ENCODE results near the gene ATP8B3.

Gene ATP8B3

DNA sequence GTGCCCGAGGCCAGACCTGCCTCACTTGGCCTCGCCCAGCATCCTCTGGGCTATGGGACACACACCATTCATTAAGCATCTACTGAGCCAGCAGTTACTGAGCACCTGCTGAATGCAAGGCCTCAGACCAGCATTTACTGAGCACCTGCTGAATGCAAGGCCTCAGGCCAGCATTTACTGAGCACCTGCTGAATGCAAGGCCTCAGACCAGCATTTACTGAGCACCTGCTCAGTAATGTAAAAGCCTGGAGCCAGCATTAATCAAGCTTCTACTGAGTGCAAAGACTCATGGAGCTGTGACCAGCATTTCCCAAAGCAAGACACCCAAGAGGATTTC is 3.7 kb downstream of the ATP8B3 start:
- DNase-seq (ENCODE audit: extremely low read depth, insufficient read length): no peak
- Histone ChIP-seq H3K27me3 (replicated peaks; ENCODE audit: control insufficient read depth, insufficient read depth, low read length) (no peaks in the 10 kb centered on the region; the same call in 1 of the 2 replicates), H3K4me3 (replicated peaks; ENCODE audit: low read depth, low read length) (no peak overlapping the region), H3K36me3 (ENCODE audit: control insufficient read depth, insufficient read depth, low read length) (no peaks in the 10 kb centered on the region)
- TF ChIP-seq, protein P1, sequence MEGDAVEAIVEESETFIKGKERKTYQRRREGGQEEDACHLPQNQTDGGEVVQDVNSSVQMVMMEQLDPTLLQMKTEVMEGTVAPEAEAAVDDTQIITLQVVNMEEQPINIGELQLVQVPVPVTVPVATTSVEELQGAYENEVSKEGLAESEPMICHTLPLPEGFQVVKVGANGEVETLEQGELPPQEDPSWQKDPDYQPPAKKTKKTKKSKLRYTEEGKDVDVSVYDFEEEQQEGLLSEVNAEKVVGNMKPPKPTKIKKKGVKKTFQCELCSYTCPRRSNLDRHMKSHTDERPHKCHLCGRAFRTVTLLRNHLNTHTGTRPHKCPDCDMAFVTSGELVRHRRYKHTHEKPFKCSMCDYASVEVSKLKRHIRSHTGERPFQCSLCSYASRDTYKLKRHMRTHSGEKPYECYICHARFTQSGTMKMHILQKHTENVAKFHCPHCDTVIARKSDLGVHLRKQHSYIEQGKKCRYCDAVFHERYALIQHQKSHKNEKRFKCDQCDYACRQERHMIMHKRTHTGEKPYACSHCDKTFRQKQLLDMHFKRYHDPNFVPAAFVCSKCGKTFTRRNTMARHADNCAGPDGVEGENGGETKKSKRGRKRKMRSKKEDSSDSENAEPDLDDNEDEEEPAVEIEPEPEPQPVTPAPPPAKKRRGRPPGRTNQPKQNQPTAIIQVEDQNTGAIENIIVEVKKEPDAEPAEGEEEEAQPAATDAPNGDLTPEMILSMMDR (IDR thresholded peaks at IDR 0.05; ENCODE audit: insufficient read depth, low read length, poor library complexity, severe bottlenecking): no peak

DNA sequence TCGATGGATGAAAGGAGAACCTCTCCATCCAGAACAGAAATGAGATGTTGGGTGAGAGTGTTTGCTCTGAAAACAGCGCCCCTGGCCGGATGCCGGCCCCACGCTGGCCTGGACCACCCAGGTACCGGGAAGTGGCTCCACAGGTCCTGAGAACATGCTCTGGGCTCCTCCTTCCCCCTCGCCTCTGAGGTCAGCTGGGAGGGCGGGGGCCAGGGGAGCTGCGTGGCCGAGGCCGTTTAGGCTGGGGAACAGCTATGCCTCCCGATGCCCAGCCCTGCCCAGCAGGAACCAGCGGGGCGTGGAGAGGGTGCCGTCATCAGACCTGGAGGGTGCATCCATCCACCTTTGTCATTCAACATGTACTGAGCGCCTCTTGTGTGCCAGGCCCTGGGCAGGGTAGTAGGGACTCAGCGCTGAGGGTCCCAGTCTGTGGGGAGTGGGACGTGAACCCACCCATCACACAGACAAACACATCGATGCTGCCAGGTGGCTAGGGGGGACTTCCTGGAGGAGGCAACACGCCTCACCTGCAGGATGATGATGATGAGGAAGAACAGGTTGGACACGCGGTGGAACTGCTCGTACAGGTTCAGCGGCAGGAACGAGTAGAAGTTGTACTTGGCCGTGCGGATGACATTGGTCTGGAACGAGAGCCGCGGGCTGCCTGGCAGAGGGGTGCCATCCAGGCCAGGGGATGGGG is 4.2 kb downstream of the ATP8B3 start:
- no peak for DNase-seq (ENCODE audit: extremely low read depth, insufficient read length)
- H3K36me3 ChIP-seq (ENCODE audit: control insufficient read depth, insufficient read depth, low read length): no peaks in the 10 kb centered on the region
- no peak overlapping the region for H3K4me3 ChIP-seq (replicated peaks; ENCODE audit: low read depth, low read length)
- TF ChIP-seq, protein P1 (IDR thresholded peaks at IDR 0.05; ENCODE audit: insufficient read depth, low read length, poor library complexity, severe bottlenecking): no peak
- H3K27me3 ChIP-seq (replicated peaks; ENCODE audit: control insufficient read depth, insufficient read depth, low read length): no peaks in the 10 kb centered on the region; the same call in 1 of the 2 replicates

DNA sequence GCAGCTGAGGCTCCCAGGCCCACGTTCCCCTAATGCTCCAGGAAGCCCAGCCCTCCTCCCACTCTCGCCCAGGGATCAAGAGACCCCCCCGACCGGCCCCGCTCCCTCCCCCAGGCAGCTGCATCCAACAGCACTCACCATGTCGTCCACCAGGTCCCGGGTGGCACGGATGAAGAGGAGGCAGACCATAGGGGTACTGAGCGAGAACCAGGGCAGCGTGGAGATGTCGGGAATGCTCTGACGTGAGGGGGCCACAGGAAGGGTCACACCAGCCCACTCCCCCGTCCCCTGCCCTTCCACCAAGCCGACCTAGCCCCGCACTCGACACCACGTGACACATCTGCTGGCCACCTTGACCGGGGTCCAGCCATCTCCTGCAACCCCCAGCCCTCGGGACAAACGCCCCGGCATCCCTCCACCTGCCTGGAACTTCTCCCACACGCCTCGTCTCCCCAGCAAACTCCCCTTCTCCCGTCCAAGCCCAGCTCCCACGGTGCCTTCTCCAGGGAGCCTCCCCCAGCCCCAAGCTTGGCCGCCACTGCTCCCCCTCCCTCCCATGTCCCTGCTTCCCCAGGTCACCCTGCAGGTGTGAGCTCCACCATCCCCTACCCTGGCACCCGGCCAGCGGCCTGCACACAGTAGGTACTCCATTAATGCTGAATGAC is 4.9 kb downstream of the ATP8B3 start:
- DNase-seq (ENCODE audit: extremely low read depth, insufficient read length): no peak
- Histone ChIP-seq H3K36me3 (ENCODE audit: control insufficient read depth, insufficient read depth, low read length) (no peaks in the 10 kb centered on the region), H3K27me3 (replicated peaks; ENCODE audit: control insufficient read depth, insufficient read depth, low read length) (no peaks in the 10 kb centered on the region; the same call in 1 of the 2 replicates), H3K4me3 (replicated peaks; ENCODE audit: low read depth, low read length) (no peak overlapping the region)
- TF ChIP-seq, protein P1 (IDR thresholded peaks at IDR 0.05; ENCODE audit: insufficient read depth, low read length, poor library complexity, severe bottlenecking): no peak

DNA sequence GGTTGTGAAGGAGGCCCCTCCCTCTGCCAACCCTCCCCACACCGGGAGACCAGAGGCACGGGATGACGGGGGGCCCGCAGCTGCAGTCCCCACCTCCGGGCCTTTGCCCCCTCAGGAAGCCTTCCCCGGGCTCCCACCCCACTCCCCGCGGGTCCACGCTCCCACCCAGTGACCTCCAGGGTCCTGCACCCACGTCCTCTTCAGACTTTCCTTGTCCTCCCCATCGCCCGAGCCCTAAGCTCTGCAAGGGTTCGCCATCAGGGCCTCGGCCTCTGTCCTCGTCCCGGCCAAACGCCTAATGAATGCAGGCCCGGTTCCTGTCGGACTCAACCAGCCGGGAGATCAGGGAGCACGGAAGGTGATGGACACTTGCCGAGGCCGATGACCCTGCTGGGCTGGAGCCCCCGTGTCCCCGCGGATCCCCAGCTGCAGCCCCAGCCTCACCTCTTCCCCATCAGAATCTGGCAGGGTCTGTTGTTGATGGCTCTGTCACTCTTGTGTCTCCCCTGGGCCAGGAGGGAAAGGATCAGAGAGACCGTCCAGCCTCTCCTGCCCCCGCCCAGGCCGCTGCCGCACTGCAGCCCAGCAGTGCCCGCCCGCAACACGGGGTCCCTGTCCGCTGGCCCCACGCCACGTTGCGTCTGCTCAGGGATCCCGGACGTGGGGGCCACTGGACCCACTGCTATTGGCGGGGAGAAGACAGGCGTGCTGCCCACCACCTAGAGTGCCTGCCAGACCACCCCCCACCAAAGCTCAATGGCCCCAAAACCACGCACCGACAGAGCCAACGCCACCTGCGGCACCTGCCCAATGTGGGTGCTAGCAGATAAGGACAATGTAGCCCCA is 5.7 kb downstream of the ATP8B3 start:
- Histone ChIP-seq H3K36me3 (ENCODE audit: control insufficient read depth, insufficient read depth, low read length) (no peaks in the 10 kb centered on the region), H3K27me3 (replicated peaks; ENCODE audit: control insufficient read depth, insufficient read depth, low read length) (no peaks in the 10 kb centered on the region), H3K4me3 (replicated peaks; ENCODE audit: low read depth, low read length) (no peak overlapping the region)
- no peak for DNase-seq (ENCODE audit: extremely low read depth, insufficient read length)
- TF ChIP-seq, protein P1 (IDR thresholded peaks at IDR 0.05; ENCODE audit: insufficient read depth, low read length, poor library complexity, severe bottlenecking): no peak

DNA sequence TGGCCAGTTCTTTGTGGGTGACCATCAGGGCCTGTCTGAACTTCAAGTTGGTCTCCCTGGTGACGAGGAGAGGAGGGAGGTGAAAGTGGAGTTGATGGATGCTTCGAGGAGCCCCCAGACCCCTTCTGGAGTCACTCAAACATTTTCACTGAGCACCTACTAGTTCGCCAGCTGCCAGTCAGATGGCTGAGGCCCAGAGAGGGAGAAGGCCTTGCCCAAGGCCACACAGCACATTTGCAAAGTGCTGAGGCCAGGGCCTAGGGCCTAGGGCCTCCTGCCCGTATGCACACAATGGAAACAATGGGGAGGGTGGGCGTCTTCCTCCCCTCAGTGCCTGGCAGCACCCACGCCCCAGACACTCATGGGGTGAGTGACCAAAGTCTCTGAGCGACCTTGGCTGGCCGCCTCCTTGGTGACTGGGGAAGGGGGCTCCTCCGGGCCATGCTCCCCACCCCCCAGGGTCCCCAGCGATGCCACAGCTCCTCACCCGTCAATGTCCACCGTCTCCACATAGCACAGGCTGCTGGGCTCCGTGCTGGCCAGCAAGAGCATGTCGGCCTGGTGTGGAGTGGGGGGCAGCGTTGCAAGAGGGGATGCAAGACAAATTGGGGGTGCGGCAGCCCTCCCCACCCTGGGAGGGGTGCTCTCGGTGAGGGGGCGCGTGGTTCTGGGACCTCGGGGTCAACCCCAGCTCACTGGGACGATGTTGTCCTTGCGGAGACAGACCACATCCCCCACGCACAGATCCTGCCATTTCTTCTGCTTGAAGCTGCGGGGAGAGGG is 6.5 kb downstream of the ATP8B3 start:
- no peak for DNase-seq (ENCODE audit: extremely low read depth, insufficient read length)
- TF ChIP-seq, protein P1 (IDR thresholded peaks at IDR 0.05; ENCODE audit: insufficient read depth, low read length, poor library complexity, severe bottlenecking): no peak
- Histone ChIP-seq H3K4me3 (replicated peaks; ENCODE audit: low read depth, low read length) (no peak overlapping the region), H3K36me3 (ENCODE audit: control insufficient read depth, insufficient read depth, low read length) (no peaks in the 10 kb centered on the region), H3K27me3 (replicated peaks; ENCODE audit: control insufficient read depth, insufficient read depth, low read length) (no peaks in the 10 kb centered on the region)
